Nephron progenitor cell (in vitro differentiated cells): ENCODE results near the gene KCTD12.

Experiments used
- DNase-seq: peaks from one replicate; pipeline ENCODE4 v3.0.0; 2021
- H3K27ac Mint-ChIP-seq: 2 replicates; pipeline ENCODE4 v1.8.0; 2021; ENCODE audit warnings: mild to moderate bottlenecking, moderate library complexity, mixed read lengths
- H3K27me3 Mint-ChIP-seq: 2 replicates; pipeline ENCODE4 v1.8.0; 2021; ENCODE audit warnings: mild to moderate bottlenecking, low read depth, mixed read lengths; ENCODE audit not compliant: poor library complexity
- H3K36me3 Mint-ChIP-seq: 2 replicates; pipeline ENCODE4 v1.8.0; 2021; ENCODE audit warnings: low read depth, mixed read lengths
- H3K4me1 Mint-ChIP-seq: 2 replicates; pipeline ENCODE4 v1.8.0; 2021; ENCODE audit warnings: mixed read lengths
- H3K4me3 Mint-ChIP-seq: 2 replicates; pipeline ENCODE4 v1.8.0; 2021; ENCODE audit warnings: mild to moderate bottlenecking, moderate library complexity, mixed read lengths
- H3K9me3 Mint-ChIP-seq: 2 replicates; pipeline ENCODE4 v1.8.0; 2021; ENCODE audit warnings: mild to moderate bottlenecking, moderate library complexity, mixed read lengths
- CTCF ChIP-seq: fragments of 200-600 bp; sonication (generic); IDR thresholded peaks from 2 replicates; pipeline ENCODE4 v1.5.0; 2021; ENCODE audit warnings: antibody characterized with exemption

KCTD12 gene

GRCh38 chr13:76852986-76853385 lies 33.2 kb downstream of the KCTD12 start:
- H3K27me3 Mint-ChIP-seq: no peaks in the 10 kb centered on the region
- H3K9me3 Mint-ChIP-seq: no peaks in the 10 kb centered on the region
- no peak overlapping the region for H3K27ac Mint-ChIP-seq
- no peaks in the 10 kb centered on the region for H3K4me1 Mint-ChIP-seq
- no peak for DNase-seq
- no peak for TF ChIP-seq CTCF
- H3K36me3 Mint-ChIP-seq: no peaks in the 10 kb centered on the region
- H3K4me3 Mint-ChIP-seq: no peak overlapping the region

GRCh38 chr13:76851961-76852360 lies 34.2 kb downstream of the KCTD12 start:
- H3K27me3 Mint-ChIP-seq: no peaks in the 10 kb centered on the region
- no peak for TF ChIP-seq CTCF
- H3K36me3 Mint-ChIP-seq: no peaks in the 10 kb centered on the region
- no peak overlapping the region for H3K27ac Mint-ChIP-seq
- no peak for DNase-seq
- H3K9me3 Mint-ChIP-seq: no peaks in the 10 kb centered on the region
- H3K4me3 Mint-ChIP-seq: no peak overlapping the region
- no peaks in the 10 kb centered on the region for H3K4me1 Mint-ChIP-seq

GRCh38 chr13:76849493-76849892 lies 36.7 kb downstream of the KCTD12 start:
- TF ChIP-seq CTCF: no peak
- no peak for DNase-seq
- Mint-ChIP-seq H3K36me3 (no peaks in the 10 kb centered on the region), H3K27me3 (no peaks in the 10 kb centered on the region), H3K4me1 (no peaks in the 10 kb centered on the region), H3K4me3 (no peak overlapping the region), H3K27ac (no peak overlapping the region), H3K9me3 (no peaks in the 10 kb centered on the region)

GRCh38 chr13:76848596-76848995 lies 37.6 kb downstream of the KCTD12 start:
- DNase-seq: no peak
- H3K4me3 Mint-ChIP-seq: no peak overlapping the region
- TF ChIP-seq CTCF: no peak
- H3K36me3 Mint-ChIP-seq: no peaks in the 10 kb centered on the region
- H3K27me3 Mint-ChIP-seq: no peaks in the 10 kb centered on the region
- H3K9me3 Mint-ChIP-seq: no peaks in the 10 kb centered on the region
- no peaks in the 10 kb centered on the region for H3K4me1 Mint-ChIP-seq
- H3K27ac Mint-ChIP-seq: peak overlapping the region; percentile 17

GRCh38 chr13:76846363-76846762 lies 39.8 kb downstream of the KCTD12 start:
- Mint-ChIP-seq H3K9me3 (no peaks in the 10 kb centered on the region), H3K36me3 (no peaks in the 10 kb centered on the region), H3K27me3 (peaks cover 5% of the 10 kb centered on the region), H3K27ac (no peak overlapping the region), H3K4me1 (no peaks in the 10 kb centered on the region), H3K4me3 (no peak overlapping the region)
- TF ChIP-seq CTCF: no peak
- DNase-seq: no peak

GRCh38 chr13:76845865-76846264 lies 40.3 kb downstream of the KCTD12 start:
- Mint-ChIP-seq H3K4me1 (no peaks in the 10 kb centered on the region), H3K27me3 (peaks cover 5% of the 10 kb centered on the region), H3K4me3 (no peak overlapping the region), H3K36me3 (no peaks in the 10 kb centered on the region), H3K27ac (no peak overlapping the region), H3K9me3 (no peaks in the 10 kb centered on the region)
- no peak for TF ChIP-seq CTCF
- DNase-seq: no peak
